DMS153 treated with DMSO at 0.1 percent for 48 hours (cell line): Measurements from ENCODE around the gene NPAS2.

Source experiments
- DNase-seq: peaks from one replicate; lab custom pipeline; 2025; ENCODE audit not compliant: unreplicated experiment; lab: John Stamatoyannopoulos, UW

The NPAS2 gene

GRCh38 chr2:100793982-100794381 is 26.0 kb upstream of the NPAS2 start:
- no peak for DNase-seq

- DNase-seq: no peak
Observed at GRCh38 chr2:100796499-100797100, 23.3 kb upstream of the NPAS2 start.

DNA sequence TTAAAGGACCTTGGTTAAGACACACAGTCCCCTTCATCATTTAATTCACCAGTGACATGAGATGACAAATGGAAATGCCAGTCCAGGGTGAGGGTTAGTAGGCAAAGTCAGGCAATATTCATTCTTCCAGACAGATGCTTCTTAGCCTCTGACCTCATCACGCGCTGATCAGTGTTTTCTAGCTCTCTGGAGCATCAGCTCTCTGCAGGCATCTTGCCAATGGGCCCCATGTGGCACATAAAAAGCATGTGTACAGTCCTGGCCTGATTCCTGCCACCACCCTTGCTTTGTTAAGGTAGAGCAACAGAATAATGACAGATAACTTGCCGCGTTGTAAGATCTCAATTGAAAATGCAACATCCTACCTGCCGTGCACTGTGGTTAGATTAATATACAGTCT is 20.3 kb upstream of the NPAS2 start:
- DNase-seq: no peak

- DNase-seq: no peak
Observed at GRCh38 chr2:100800915-100801314, 19.0 kb upstream of the NPAS2 start.

DNA sequence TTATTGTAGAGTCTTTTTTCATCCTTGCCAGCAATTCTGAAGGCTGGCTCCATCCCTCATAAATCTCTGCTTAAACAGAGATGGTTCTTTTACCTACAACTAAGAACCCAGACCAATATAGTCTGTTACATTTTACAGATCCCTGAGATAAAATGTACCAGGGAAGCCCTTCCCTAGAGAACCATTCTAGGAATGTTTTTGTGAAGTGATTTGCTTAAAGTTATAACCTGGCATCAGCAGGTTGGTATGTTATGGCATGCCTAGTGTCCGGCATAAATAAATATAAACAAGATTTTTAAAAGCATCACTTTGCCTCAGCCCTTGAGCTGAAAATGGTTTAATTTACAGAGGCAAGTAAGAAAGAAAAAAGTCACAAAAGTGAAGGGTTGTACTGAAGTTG is 18.5 kb upstream of the NPAS2 start:
- DNase-seq: no peak

GRCh38 chr2:100802066-100802465 is 17.9 kb upstream of the NPAS2 start:
- no peak for DNase-seq

GRCh38 chr2:100803334-100803733 is 16.6 kb upstream of the NPAS2 start:
- DNase-seq: no peak

- DNase-seq: no peak
Observed at GRCh38 chr2:100806550-100806949, 13.4 kb upstream of the NPAS2 start.

- no peak for DNase-seq
Observed at GRCh38 chr2:100807707-100808106, 12.2 kb upstream of the NPAS2 start.

DNA sequence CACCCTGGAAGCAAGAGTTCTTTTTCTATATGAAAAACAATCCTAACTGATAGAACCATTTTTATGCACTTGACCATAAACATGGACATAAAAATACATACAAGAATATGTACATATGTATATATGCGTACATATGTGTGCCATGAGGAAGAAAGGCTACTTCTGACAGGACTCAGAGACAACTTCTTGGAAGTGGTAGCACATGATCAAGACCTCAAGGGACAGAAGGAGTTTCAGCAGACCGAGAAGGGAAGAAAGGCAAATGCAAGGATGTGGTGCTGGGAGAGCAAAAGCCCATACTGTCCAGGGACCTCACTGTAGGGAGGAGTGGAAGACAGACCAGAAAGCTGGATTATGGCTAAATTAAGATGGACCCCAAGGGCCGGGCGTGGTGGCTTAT is 11.4 kb upstream of the NPAS2 start:
- DNase-seq: no peak

- no peak for DNase-seq
Observed at GRCh38 chr2:100809506-100809905, 10.4 kb upstream of the NPAS2 start.

DNA sequence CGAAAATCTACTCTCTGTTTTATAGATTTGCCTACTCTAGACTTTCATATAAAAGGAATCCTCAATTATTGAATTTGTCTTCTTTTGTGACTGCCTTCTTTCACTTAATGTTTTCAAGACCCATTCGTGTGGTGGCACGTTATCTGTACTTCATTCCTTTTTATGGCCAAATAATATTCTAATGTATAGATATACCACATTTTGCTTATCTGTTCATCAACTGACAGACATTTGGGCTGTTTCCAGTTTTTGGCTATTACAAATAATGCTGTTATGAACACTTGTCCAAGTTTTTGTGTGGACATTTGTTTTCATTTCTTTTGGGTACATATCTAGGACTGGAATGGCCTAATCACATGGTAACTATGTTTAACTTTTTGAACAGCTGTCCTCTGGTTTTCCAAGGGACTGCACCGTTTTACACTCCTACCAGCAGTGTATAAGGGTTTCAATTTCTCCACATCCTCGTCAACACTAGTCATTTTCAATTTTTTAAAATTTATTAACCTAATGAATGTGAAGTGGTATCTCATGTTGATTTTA is 9.3 kb upstream of the NPAS2 start:
- DNase-seq: no peak

GRCh38 chr2:100812116-100812515 is 7.8 kb upstream of the NPAS2 start:
- no peak for DNase-seq

DNA sequence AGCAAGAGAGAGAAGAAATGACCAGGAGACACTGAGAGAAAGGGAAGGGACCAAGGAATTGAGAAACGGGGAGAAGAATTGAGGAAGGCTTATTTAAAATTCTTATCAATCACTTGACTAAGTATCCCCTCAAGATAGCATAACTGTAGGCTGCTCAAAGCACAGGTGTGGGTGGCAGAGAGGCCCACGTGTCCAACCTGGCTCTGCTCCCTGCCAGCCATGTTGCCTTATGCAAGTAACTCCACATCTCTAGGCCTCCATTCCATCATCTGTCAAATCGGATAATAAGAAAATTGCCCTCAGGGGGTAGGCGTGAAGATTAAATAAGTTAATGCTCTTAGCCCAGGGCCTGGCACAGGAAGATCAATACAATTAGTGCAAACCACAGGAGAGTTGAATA is 7.4 kb upstream of the NPAS2 start:
- no peak for DNase-seq

- DNase-seq: no peak
Observed at GRCh38 chr2:100813527-100813926, 6.4 kb upstream of the NPAS2 start.

- no peak for DNase-seq
Observed at GRCh38 chr2:100814043-100814442, 5.9 kb upstream of the NPAS2 start.

DNA sequence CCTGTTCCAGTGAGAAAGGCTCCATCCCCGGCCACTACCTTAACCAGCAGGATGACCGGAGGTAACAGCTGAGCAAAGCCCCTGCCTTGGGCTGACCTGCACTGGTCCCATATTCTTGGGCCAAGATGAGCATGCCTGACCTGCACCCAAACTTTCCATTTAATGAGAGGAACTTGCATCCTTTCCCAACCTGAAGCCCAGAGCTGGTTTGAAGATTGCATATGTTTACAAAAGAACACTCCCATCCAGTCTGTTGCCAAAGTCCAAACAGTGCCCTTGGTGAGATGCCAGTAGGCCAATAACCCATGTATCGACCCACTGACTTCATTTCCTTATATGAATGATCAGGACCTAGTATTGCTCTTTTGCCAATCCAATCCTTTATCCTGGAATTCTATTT is 5.5 kb upstream of the NPAS2 start:
- DNase-seq: no peak

DNA sequence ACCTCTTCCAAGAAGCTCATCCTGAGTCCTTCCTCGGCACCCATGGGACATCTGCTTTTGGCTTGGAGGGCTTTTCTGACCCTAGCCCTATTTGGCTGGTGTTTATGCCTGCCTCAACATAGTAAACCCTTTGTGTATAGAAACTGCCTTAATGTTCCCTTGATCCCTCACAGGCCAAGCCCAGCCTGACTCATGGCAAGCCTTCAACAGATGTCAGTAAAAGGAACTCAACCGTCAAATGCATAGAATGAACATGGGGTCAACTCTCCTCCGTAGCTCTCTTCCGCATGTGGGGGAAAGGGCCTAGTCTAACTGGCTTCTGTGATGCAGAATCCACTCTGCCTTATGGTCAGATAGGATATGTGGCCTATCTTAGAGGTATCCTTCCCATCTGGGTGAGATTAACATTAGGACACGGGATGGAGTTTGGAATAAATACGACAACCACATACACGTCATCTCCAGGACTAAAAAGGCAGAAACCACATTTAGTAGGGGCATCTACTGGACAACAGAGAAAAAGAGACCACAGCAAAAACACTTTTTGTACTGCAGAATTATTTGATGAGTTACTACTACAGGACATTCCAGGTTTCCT is 2.5 kb upstream of the NPAS2 start:
- DNase-seq: no peak

DNA sequence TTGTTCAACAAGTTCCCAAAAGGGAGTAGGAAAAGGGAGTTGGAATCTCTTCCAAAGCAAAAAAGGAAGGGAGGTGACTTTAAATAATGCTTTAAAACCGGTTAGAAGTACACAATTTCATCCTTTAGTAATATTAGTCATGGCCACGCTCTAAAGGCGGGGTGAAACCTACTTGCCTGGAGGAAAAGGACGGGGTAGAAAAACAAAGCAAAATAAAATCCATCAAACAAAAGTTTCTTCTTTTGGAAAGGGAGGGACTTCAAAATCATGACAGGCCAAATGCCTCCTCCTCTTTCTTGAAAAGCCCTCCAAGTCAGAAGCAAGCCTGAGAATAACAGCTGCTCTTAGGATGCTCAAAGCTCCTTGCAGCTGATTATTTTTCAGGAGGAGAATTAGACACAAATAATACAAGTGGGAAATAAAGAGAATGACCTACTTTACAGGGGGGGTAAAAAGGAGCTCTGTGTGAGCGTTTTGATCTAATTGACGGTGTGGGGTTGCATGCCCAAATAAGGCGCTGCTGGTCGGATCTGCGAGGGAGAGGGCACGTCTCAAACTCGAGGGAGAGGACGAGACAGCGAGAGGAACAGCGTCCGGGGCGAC is 1.8 kb upstream of the NPAS2 start:
- DNase-seq: no peak

GRCh38 chr2:100818606-100819369 is 1.2 kb upstream of the NPAS2 start:
- no peak for DNase-seq

- DNase-seq: no peak
Observed at GRCh38 chr2:100820273-100820522, 259 bp downstream of the NPAS2 start.
